ENCODE data around the gene DIAPH2.

Gene DIAPH2

DNA sequence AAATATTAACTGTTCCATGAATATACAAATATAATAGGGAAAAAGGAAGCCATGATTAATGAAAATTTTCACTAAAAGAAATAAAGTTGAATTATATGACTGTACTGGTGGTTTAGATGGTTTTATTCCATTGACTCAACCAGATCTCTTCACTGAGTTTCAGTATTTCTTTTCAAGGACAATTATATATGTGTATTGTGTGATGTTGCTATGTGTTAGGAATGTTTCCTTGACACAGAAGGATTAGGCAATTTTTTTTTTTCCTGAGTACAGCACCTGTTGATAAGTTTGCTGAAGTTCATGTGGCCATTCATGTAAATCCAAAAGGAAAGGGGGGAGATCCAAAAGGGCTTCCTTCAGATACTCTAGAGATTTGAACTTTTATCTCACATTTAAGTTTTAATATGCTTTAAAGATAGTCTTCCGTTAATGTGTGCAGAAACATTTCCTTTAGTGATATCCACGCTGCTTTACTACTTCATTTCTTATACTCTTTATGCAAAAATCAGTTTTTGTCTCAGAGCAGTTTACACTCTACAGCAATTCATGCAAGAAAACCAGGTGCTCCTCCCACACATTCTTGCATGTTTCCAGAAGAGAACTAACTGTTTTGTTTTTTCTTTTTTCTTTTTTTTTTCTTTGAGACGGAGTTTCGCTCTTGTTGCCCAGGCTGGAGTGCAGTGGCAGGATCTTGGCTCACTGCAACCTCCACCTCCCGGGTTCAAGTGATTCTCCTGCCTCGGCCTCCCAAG, 448.2 kb downstream of the DIAPH2 start:
- intact Hi-C loops (cut with DNase I; ENCODE audit: low total_unique reads): no loop called here
- no peak overlapping the region for H3K4me3 ChIP-seq

DNA sequence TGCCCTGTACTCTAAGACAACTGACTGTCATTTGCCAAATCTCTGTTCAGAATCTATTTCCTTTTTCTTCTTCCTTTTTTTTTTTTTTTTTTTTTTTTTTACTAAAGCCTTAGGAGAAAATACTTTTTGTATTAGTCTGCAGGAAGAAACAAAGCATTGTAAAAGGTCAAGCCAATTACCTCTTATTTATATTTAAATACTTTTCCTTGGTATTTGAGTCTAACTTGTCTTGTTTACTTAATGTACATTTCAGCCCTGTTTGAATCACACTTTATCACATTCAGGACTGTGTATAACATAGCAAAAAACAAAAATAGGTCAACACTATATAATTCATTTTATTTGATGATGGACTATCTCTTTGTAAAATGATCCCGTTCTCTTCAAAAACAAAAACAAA, 461.3 kb downstream of the DIAPH2 start:
- Histone ChIP-seq H3K4me3 (no peak overlapping the region), H3K36me3 (no peaks in the 10 kb centered on the region), H3K9me3 (no peaks in the 10 kb centered on the region), H3K27ac (no peak overlapping the region), H3K4me1 (no peaks in the 10 kb centered on the region), H3K27me3 (no peaks in the 10 kb centered on the region)
- DNase-seq: no peak
- TF ChIP-seq, protein P1, sequence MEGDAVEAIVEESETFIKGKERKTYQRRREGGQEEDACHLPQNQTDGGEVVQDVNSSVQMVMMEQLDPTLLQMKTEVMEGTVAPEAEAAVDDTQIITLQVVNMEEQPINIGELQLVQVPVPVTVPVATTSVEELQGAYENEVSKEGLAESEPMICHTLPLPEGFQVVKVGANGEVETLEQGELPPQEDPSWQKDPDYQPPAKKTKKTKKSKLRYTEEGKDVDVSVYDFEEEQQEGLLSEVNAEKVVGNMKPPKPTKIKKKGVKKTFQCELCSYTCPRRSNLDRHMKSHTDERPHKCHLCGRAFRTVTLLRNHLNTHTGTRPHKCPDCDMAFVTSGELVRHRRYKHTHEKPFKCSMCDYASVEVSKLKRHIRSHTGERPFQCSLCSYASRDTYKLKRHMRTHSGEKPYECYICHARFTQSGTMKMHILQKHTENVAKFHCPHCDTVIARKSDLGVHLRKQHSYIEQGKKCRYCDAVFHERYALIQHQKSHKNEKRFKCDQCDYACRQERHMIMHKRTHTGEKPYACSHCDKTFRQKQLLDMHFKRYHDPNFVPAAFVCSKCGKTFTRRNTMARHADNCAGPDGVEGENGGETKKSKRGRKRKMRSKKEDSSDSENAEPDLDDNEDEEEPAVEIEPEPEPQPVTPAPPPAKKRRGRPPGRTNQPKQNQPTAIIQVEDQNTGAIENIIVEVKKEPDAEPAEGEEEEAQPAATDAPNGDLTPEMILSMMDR (IDR thresholded peaks at IDR 0.05): no peak
- intact Hi-C loops (cut with DNase I; ENCODE audit: low total_unique reads): no loop called here

More for the DNA sequence above, 448.2 kb downstream of the DIAPH2 start:
- H3K4me1 ChIP-seq: no peaks in the 10 kb centered on the region
- no peaks in the 10 kb centered on the region for H3K27me3 ChIP-seq
- no peaks in the 10 kb centered on the region for H3K9me3 ChIP-seq
- H3K27ac ChIP-seq: no peak overlapping the region
- H3K36me3 ChIP-seq: no peaks in the 10 kb centered on the region
- DNase-seq: no peak
- TF ChIP-seq, protein P1 (IDR thresholded peaks at IDR 0.05): no peak

- TF ChIP-seq, protein P1 (IDR thresholded peaks at IDR 0.05): no peak
- no peak overlapping the region for H3K27ac ChIP-seq
- intact Hi-C loops (cut with DNase I; ENCODE audit: low total_unique reads): no loop called here
- no peak overlapping the region for H3K4me3 ChIP-seq
- DNase-seq: no peak
- no peaks in the 10 kb centered on the region for H3K27me3 ChIP-seq
- no peaks in the 10 kb centered on the region for H3K9me3 ChIP-seq
- H3K4me1 ChIP-seq: no peaks in the 10 kb centered on the region
- no peaks in the 10 kb centered on the region for H3K36me3 ChIP-seq
These were observed 471.2 kb downstream of the DIAPH2 start for GRCh38 chrX:97155816-97156215.

GRCh38 chrX:97158269-97158668, 473.6 kb downstream of the DIAPH2 start:
- Histone ChIP-seq H3K9me3 (no peaks in the 10 kb centered on the region), H3K36me3 (no peaks in the 10 kb centered on the region), H3K27me3 (no peaks in the 10 kb centered on the region), H3K27ac (no peak overlapping the region), H3K4me1 (no peaks in the 10 kb centered on the region), H3K4me3 (no peak overlapping the region)
- TF ChIP-seq, protein P1 (IDR thresholded peaks at IDR 0.05): no peak
- no peak for DNase-seq
- intact Hi-C loops (cut with DNase I; ENCODE audit: low total_unique reads): no loop called here

DNA sequence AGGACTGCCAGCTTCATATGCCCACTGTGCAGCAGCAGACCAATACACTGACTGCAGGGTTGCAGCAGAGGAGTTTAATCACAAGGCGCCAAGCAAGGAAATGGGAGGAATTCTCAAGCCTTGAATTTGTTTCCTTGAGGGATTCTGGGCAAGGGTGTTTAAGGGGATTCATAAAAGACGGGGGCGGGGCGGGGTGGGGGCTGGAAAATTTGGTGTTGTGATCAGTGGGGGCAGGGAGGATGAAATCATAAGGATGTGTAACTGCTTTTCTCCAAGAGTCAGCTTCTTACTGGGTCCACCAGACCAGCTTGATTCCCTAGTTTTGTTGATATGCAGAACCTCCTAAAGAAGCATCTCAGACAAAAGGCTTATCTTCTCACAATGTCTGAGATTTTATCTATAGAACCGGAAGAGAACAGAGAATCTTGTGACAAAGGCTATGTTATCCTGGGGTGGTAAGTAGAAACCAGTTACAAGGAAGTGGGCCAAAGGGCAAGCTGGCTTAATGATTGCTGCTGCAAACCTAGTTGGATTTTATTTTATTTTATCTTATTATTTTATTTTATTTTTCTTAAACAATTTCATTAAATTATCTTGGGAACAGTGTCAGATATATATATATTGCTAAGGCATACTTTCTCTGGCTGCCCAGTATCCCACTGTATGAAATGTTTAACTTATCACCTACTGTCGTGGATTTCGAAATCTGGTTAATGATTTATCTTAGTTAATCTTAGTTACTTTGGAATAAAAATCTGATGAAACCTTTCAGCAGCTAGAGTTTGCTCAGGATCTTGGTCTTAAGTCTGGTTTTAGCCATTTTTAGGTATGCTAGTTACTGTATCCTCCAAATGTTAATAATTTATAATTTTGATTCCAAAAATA, 475.5 kb downstream of the DIAPH2 start:
- H3K36me3 ChIP-seq: no peaks in the 10 kb centered on the region
- H3K4me1 ChIP-seq: no peaks in the 10 kb centered on the region
- no peak for DNase-seq
- intact Hi-C loops (cut with DNase I; ENCODE audit: low total_unique reads): no loop called here
- H3K27ac ChIP-seq: no peak overlapping the region
- no peaks in the 10 kb centered on the region for H3K9me3 ChIP-seq
- H3K4me3 ChIP-seq: no peak overlapping the region
- no peaks in the 10 kb centered on the region for H3K27me3 ChIP-seq
- TF ChIP-seq, protein P1 (IDR thresholded peaks at IDR 0.05): no peak
